ENCODE data around the gene RTL1.

RTL1 gene

GRCh38 chr14:100864960-100865681 lies 38.4 kb downstream of the RTL1 start:
- no peak for DNase-seq

GRCh38 chr14:100864206-100864605 lies 39.3 kb downstream of the RTL1 start:
- DNase-seq, result no peak

GRCh38 chr14:100862793-100863192 lies 40.7 kb downstream of the RTL1 start:
- no peak for DNase-seq

- DNase-seq, result no peak
These were observed 41.2 kb downstream of the RTL1 start for GRCh38 chr14:100862277-100862676.

GRCh38 chr14:100861937-100862247 lies 41.6 kb downstream of the RTL1 start:
- no peak for DNase-seq

GRCh38 chr14:100861188-100861936 lies 42.2 kb downstream of the RTL1 start:
- DNase-seq, result no peak

GRCh38 chr14:100860556-100861187 lies 42.9 kb downstream of the RTL1 start:
- DNase-seq, result no peak

GRCh38 chr14:100859781-100860180 lies 43.7 kb downstream of the RTL1 start:
- no peak for DNase-seq

GRCh38 chr14:100858838-100859220 lies 44.7 kb downstream of the RTL1 start:
- DNase-seq, result no peak

GRCh38 chr14:100857923-100858837 lies 45.3 kb downstream of the RTL1 start:
- no peak for DNase-seq

- no peak for DNase-seq
These were observed 46.1 kb downstream of the RTL1 start for GRCh38 chr14:100857233-100857922.

GRCh38 chr14:100856056-100856950 lies 47.2 kb downstream of the RTL1 start:
- DNase-seq, result no peak

- no peak for DNase-seq
These were observed 48.1 kb downstream of the RTL1 start for GRCh38 chr14:100855256-100855930.

GRCh38 chr14:100854435-100854834 lies 49.1 kb downstream of the RTL1 start:
- DNase-seq, result no peak

GRCh38 chr14:100851946-100852620 lies 51.4 kb downstream of the RTL1 start:
- DNase-seq, result no peak

GRCh38 chr14:100851586-100851916 lies 52.0 kb downstream of the RTL1 start:
- no peak for DNase-seq

GRCh38 chr14:100850841-100851585 lies 52.5 kb downstream of the RTL1 start:
- peak; percentile 34 for DNase-seq

GRCh38 chr14:100849115-100849781 lies 54.3 kb downstream of the RTL1 start:
- DNase-seq, result peak; percentile 29

- DNase-seq, result no peak
These were observed 57.1 kb downstream of the RTL1 start for GRCh38 chr14:100846309-100846859.

All from EL (cell line).